Measurements from ENCODE around the gene XRCC5.

DNA sequence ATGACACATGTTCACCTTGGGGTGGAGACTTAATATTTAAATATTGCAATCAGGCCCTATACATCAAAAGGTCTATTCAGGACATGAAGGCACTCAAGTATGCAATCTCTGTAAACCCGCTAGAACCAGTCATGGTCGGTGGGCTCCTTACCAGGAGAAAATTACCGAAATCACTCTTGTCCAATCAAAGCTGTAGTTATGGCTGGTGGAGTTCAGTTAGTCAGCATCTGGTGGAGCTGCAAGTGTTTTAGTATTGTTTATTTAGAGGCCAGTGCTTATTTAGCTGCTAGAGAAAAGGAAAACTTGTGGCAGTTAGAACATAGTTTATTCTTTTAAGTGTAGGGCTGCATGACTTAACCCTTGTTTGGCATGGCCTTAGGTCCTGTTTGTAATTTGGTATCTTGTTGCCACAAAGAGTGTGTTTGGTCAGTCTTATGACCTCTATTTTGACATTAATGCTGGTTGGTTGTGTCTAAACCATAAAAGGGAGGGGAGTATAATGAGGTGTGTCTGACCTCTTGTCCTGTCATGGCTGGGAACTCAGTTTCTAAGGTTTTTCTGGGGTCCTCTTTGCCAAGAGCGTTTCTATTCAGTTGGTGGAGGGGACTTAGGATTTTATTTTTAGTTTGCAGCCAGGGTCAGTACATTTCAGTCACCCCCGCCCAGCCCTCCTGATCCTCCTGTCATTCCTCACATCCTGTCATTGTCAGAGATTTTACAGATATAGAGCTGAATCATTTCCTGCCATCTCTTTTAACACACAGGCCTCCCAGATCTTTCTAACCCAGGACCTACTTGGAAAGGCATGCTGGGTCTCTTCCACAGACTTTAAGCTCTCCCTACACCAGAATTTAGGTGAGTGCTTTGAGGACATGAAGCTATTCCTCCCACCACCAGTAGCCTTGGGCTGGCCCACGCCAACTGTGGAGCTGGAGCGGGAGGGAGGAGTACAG, 108.1 kb downstream of the XRCC5 start:
- TF ChIP-seq POLR2AphosphoS5 (IDR thresholded peaks at IDR 0.05; ENCODE audit: borderline replicate concordance, low read depth, low read length), result no peak
- TF ChIP-seq EZH2 (IDR thresholded peaks at IDR 0.05), result no peak
